ENCODE measurements around the gene STX8. TPM values are rescaled to one million over a fixed set of nuclear protein-coding genes. Genes with fewer than 3 reads are reported as not detected.

Gene STX8
- total RNA-seq, 4 donors from 2014 or later, result 38.8 to 102 (median 68.5) TPM

GRCh38 chr17:9274973-9275372 is 300.6 kb downstream of the STX8 start:
- TF ChIP-seq CTCF (IDR thresholded peaks at IDR 0.05) (no peak), POLR2A (IDR thresholded peaks at IDR 0.05) (no peak)
- Histone ChIP-seq H3K27ac (no peak overlapping the region), H3K4me3 (no peak overlapping the region), H3K4me1 (no peaks in the 10 kb centered on the region), H3K27me3 (no peaks in the 10 kb centered on the region), H3K36me3 (no peaks in the 10 kb centered on the region), H3K9me3 (no peaks in the 10 kb centered on the region)
- no peak for DNase-seq

GRCh38 chr17:9273428-9274391 is 301.9 kb downstream of the STX8 start:
- H3K4me3 ChIP-seq, result no peak overlapping the region
- H3K27me3 ChIP-seq, result no peaks in the 10 kb centered on the region
- TF ChIP-seq CTCF (IDR thresholded peaks at IDR 0.05), result no peak
- no peak for TF ChIP-seq POLR2A (IDR thresholded peaks at IDR 0.05)
- H3K27ac ChIP-seq, result peak overlapping the region in 2 of 4 donors; percentile 29 to 43
- DNase-seq, result no peak
- H3K4me1 ChIP-seq, result no peaks in the 10 kb centered on the region
- no peaks in the 10 kb centered on the region for H3K9me3 ChIP-seq
- no peaks in the 10 kb centered on the region for H3K36me3 ChIP-seq

GRCh38 chr17:9272501-9273200 is 303.0 kb downstream of the STX8 start:
- no peaks in the 10 kb centered on the region for H3K27me3 ChIP-seq
- no peak for DNase-seq
- H3K4me1 ChIP-seq, result no peaks in the 10 kb centered on the region
- H3K4me3 ChIP-seq, result no peak overlapping the region
- H3K27ac ChIP-seq, result peak overlapping the region in 2 of 4 donors; percentile 29 to 43
- no peaks in the 10 kb centered on the region for H3K9me3 ChIP-seq
- H3K36me3 ChIP-seq, result no peaks in the 10 kb centered on the region
- TF ChIP-seq POLR2A (IDR thresholded peaks at IDR 0.05) (no peak), CTCF (IDR thresholded peaks at IDR 0.05) (no peak)

GRCh38 chr17:9271989-9272388 is 303.6 kb downstream of the STX8 start:
- no peaks in the 10 kb centered on the region for H3K4me1 ChIP-seq
- no peaks in the 10 kb centered on the region for H3K9me3 ChIP-seq
- H3K36me3 ChIP-seq, result no peaks in the 10 kb centered on the region
- H3K4me3 ChIP-seq, result no peak overlapping the region
- DNase-seq, result no peak
- H3K27me3 ChIP-seq, result no peaks in the 10 kb centered on the region
- peak overlapping the region in 1 of 4 donors; percentile 3 for H3K27ac ChIP-seq
- TF ChIP-seq POLR2A (IDR thresholded peaks at IDR 0.05), result no peak
- TF ChIP-seq CTCF (IDR thresholded peaks at IDR 0.05), result no peak

- H3K36me3 ChIP-seq, result no peaks in the 10 kb centered on the region
- no peaks in the 10 kb centered on the region for H3K4me1 ChIP-seq
- H3K4me3 ChIP-seq, result no peak overlapping the region
- no peak for DNase-seq
- no peaks in the 10 kb centered on the region for H3K9me3 ChIP-seq
- no peaks in the 10 kb centered on the region for H3K27me3 ChIP-seq
- no peak overlapping the region for H3K27ac ChIP-seq
- TF ChIP-seq CTCF (IDR thresholded peaks at IDR 0.05) (no peak), POLR2A (IDR thresholded peaks at IDR 0.05) (no peak)
These were observed 304.7 kb downstream of the STX8 start for GRCh38 chr17:9270921-9271320.

All from Peyer's patch (tissue), 4 donors.